ENCODE results near the gene CDK17. TPM values are rescaled to one million over a fixed set of nuclear protein-coding genes. Genes with fewer than 3 reads are reported as not detected.
"Not testable (repeated sequence)": the region's sequence is repeated elsewhere in the genome, so short reads cannot be mapped to it uniquely, and the experiment has no call there.

CDK17 gene
- total and polyA plus RNA-seq, 2 donors (not counting 1 experiment from before 2014, with no cell fraction given) = 15.6 to 87.8 TPM

- H3K4me1 ChIP-seq (ENCODE audit: control insufficient read depth in 2 of 2, insufficient read depth in 2 of 2, low read length in 2 of 2) = peaks cover 16 to 23% of the 10 kb centered on the region in 2 donors
- POLR2A ChIA-PET = no interaction called here
- CTCF ChIA-PET = no interaction called here
- H3K36me3 ChIP-seq (replicated peaks in 1 of 2; ENCODE audit: control extremely low read depth in 1 of 2, control insufficient read depth in 1 of 2, extremely low read depth in 1 of 2, insufficient read depth in 2 of 2, low read length in 1 of 2) = no peaks in the 10 kb centered on the region
- Mint-ChIP-seq H3K4me3 (no peak overlapping the region), H3K9me3 (ENCODE audit: insufficient read depth) (no peaks in the 10 kb centered on the region), H3K27me3 (no peaks in the 10 kb centered on the region), H3K4me1 (peaks cover 49% of the 10 kb centered on the region), H3K27ac (no peak overlapping the region)
- H3K4me2 ChIP-seq (replicated peaks; ENCODE audit: low read depth, low read length, poor library complexity, severe bottlenecking) = no peak overlapping the region
- TF ChIP-seq CTCF (IDR thresholded peaks at IDR 0.05) (no peak), EZH2 (IDR thresholded peaks at IDR 0.05; ENCODE audit: borderline replicate concordance, insufficient read depth, low read depth, low read length, poor library complexity, severe bottlenecking) (no peak)
- peaks cover 81% of the 10 kb centered on the region for H3K79me2 ChIP-seq (ENCODE audit: control insufficient read depth, insufficient read depth, low read length)
- H3K9me3 ChIP-seq (ENCODE audit: control extremely low read depth in 1 of 3, control insufficient read depth in 2 of 3, insufficient read depth in 1 of 3, low read length in 2 of 3) = no peaks in the 10 kb centered on the region
- intact Hi-C loops (cut with micrococcal nuclease) = loop anchor here (5.0 kb wide), 2 partner anchors 49 to 69 kb away; no protein-coding TSS in a partner anchor
- no peak for DNase-seq
- H4K20me1 ChIP-seq (ENCODE audit: control insufficient read depth, insufficient read depth, low read length, poor library complexity, severe bottlenecking) = peaks cover 72% of the 10 kb centered on the region
- H3K27ac ChIP-seq (ENCODE audit: low read length in 2 of 2) = no peak overlapping the region
- H2AFZ ChIP-seq (ENCODE audit: insufficient read depth, low read depth, low read length, poor library complexity, severe bottlenecking) = no peak overlapping the region
- H3K4me3 ChIP-seq (ENCODE audit: control extremely low read depth in 1 of 5, extremely low read depth in 1 of 5, insufficient read depth in 1 of 5, low read depth in 2 of 5, low read length in 4 of 5) = no peak overlapping the region
- no CpG with 5 or more reads among the region's 2 CpGs for WGBS (ENCODE audit: insufficient coverage)
- H3K9ac ChIP-seq (ENCODE audit: low read length) = no peak overlapping the region
- H3K27me3 ChIP-seq (replicated peaks in 1 of 4; ENCODE audit: control extremely low read depth in 1 of 4, control insufficient read depth in 3 of 4, insufficient read depth in 4 of 4, low read length in 3 of 4) = no peaks in the 10 kb centered on the region
- no peak for ATAC-seq (ENCODE audit: low read depth)
Measured at GRCh38 chr12:96396209-96396608, 4.0 kb downstream of the CDK17 start.

DNA sequence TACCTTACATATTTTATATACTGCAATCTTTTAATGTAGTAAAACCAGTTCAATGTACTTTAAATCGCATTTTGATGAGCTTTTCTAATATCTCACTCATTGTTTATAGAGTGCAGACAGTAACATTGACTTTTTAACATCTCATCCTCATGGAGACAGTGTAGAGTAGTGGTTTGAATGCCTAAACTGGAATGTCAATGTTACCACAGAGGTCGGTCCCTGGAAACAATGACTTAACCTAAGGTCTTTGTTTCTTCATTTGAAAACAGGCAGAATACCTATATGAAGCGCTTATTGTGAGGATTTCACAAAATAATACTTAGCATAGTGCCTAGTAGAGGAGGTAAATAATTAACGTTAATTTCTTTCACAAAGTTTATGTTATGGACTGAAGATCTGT lies 5.0 kb downstream of the CDK17 start:
- Histone ChIP-seq H3K4me1 (ENCODE audit: control insufficient read depth in 2 of 2, insufficient read depth in 2 of 2, low read length in 2 of 2) (peaks cover 16 to 23% of the 10 kb centered on the region in 2 donors), H3K27me3 (replicated peaks in 1 of 4; ENCODE audit: control extremely low read depth in 1 of 4, control insufficient read depth in 3 of 4, insufficient read depth in 4 of 4, low read length in 3 of 4) (no peaks in the 10 kb centered on the region), H4K20me1 (ENCODE audit: control insufficient read depth, insufficient read depth, low read length, poor library complexity, severe bottlenecking) (peaks cover 81% of the 10 kb centered on the region), H3K79me2 (ENCODE audit: control insufficient read depth, insufficient read depth, low read length) (peaks cover 91% of the 10 kb centered on the region), H2AFZ (ENCODE audit: insufficient read depth, low read depth, low read length, poor library complexity, severe bottlenecking) (no peak overlapping the region), H3K27ac (ENCODE audit: low read length in 2 of 2) (no peak overlapping the region), H3K4me3 (ENCODE audit: control extremely low read depth in 1 of 5, extremely low read depth in 1 of 5, insufficient read depth in 1 of 5, low read depth in 2 of 5, low read length in 4 of 5) (no peak overlapping the region), H3K36me3 (replicated peaks in 1 of 2; ENCODE audit: control extremely low read depth in 1 of 2, control insufficient read depth in 1 of 2, extremely low read depth in 1 of 2, insufficient read depth in 2 of 2, low read length in 1 of 2) (no peaks in the 10 kb centered on the region), H3K9me3 (ENCODE audit: control extremely low read depth in 1 of 3, control insufficient read depth in 2 of 3, insufficient read depth in 1 of 3, low read length in 2 of 3) (no peaks in the 10 kb centered on the region), H3K4me2 (replicated peaks; ENCODE audit: low read depth, low read length, poor library complexity, severe bottlenecking) (no peak overlapping the region), H3K9ac (ENCODE audit: low read length) (no peak overlapping the region)
- Mint-ChIP-seq H3K4me1 (peaks cover 48% of the 10 kb centered on the region), H3K9me3 (ENCODE audit: insufficient read depth) (no peaks in the 10 kb centered on the region), H3K27me3 (no peaks in the 10 kb centered on the region), H3K27ac (no peak overlapping the region), H3K4me3 (no peak overlapping the region)
- ChIA-PET CTCF (interaction anchor here (1.3 kb wide), 1 partner anchor 180 kb away, joined by 4 read pairs; no protein-coding TSS in a partner anchor), POLR2A (no interaction called here)
- no peak for TF ChIP-seq EZH2 (IDR thresholded peaks at IDR 0.05; ENCODE audit: borderline replicate concordance, insufficient read depth, low read depth, low read length, poor library complexity, severe bottlenecking)
- TF ChIP-seq CTCF (IDR thresholded peaks at IDR 0.05) = no peak
- intact Hi-C loops (cut with micrococcal nuclease) = loop anchor here (5.0 kb wide), 2 partner anchors 48 to 68 kb away; no protein-coding TSS in a partner anchor
- no peak for ATAC-seq (ENCODE audit: low read depth)
- no CpG with 5 or more reads among the region's 4 CpGs for WGBS (ENCODE audit: insufficient coverage)
- no peak for DNase-seq

GRCh38 chr12:96393229-96393628 lies 7.0 kb downstream of the CDK17 start:
- 100% methylated on average over 3 of the region's 5 CpGs for WGBS (ENCODE audit: insufficient coverage)
- H3K9ac ChIP-seq (ENCODE audit: low read length); POLR2A ChIA-PET; H3K27me3 Mint-ChIP-seq; ATAC-seq (ENCODE audit: low read depth); H2AFZ ChIP-seq (ENCODE audit: insufficient read depth, low read depth, low read length, poor library complexity, severe bottlenecking); H3K27ac Mint-ChIP-seq; H3K4me3 ChIP-seq (ENCODE audit: control extremely low read depth in 1 of 5, extremely low read depth in 1 of 5, insufficient read depth in 1 of 5, low read depth in 2 of 5, low read length in 4 of 5); H3K9me3 ChIP-seq (ENCODE audit: control extremely low read depth in 1 of 3, control insufficient read depth in 2 of 3, insufficient read depth in 1 of 3, low read length in 2 of 3); H3K4me2 ChIP-seq (replicated peaks; ENCODE audit: low read depth, low read length, poor library complexity, severe bottlenecking); H3K4me3 Mint-ChIP-seq; DNase-seq; H3K27me3 ChIP-seq (replicated peaks in 1 of 4; ENCODE audit: control extremely low read depth in 1 of 4, control insufficient read depth in 3 of 4, insufficient read depth in 4 of 4, low read length in 3 of 4); H3K36me3 ChIP-seq (replicated peaks in 1 of 2; ENCODE audit: control extremely low read depth in 1 of 2, control insufficient read depth in 1 of 2, extremely low read depth in 1 of 2, insufficient read depth in 2 of 2, low read length in 1 of 2); H3K27ac ChIP-seq (ENCODE audit: low read length in 2 of 2); H3K9me3 Mint-ChIP-seq (ENCODE audit: insufficient read depth); intact Hi-C loops (cut with micrococcal nuclease): not testable (repeated sequence)
- H3K4me1 Mint-ChIP-seq = peaks cover 49% of the 10 kb centered on the region
- H4K20me1 ChIP-seq (ENCODE audit: control insufficient read depth, insufficient read depth, low read length, poor library complexity, severe bottlenecking) = peaks cover 88% of the 10 kb centered on the region
- peaks cover 8 to 21% of the 10 kb centered on the region in 2 donors for H3K4me1 ChIP-seq (ENCODE audit: control insufficient read depth in 2 of 2, insufficient read depth in 2 of 2, low read length in 2 of 2)
- H3K79me2 ChIP-seq (ENCODE audit: control insufficient read depth, insufficient read depth, low read length) = peaks cover 99% of the 10 kb centered on the region
- CTCF ChIA-PET = interaction anchor here (0.7 kb wide), 1 partner anchor 10 kb away, joined by 5 read pairs; no protein-coding TSS in a partner anchor

Measured in B cell (primary cell).